Heart left ventricle (tissue), 16 donors: Measurements from ENCODE around the gene RELCH. TPM values are rescaled to one million over a fixed set of nuclear protein-coding genes. Genes with fewer than 3 reads are reported as not detected.

ENCODE experiments used
- ATAC-seq, 4 donors: fragments of 200-7000 bp; cut with Tn5 transposase; one replicate each; pipeline ENCODE4 v1.9.1; 2020 to 2022; ENCODE audit warnings: moderate library complexity in 4 of 4, mild to moderate bottlenecking in 3 of 4, moderate number of reproducible peaks in 1 of 4
- DNase-seq, 5 donors: peaks; one replicate each; pipeline ENCODE4 v3.0.0-alpha.2; 2020
- H3K27ac ChIP-seq, 12 donors: fragments of 200-600 bp; sonication (generic) in 4 of 12; one replicate each; pipeline versions ENCODE4 v1.5.0 to v1.8.0; 2016 to 2022; ENCODE audit warnings: mild to moderate bottlenecking in 2 of 12
- H3K27me3 ChIP-seq, 9 donors: fragments of 200-600 bp; sonication (generic) in 2 of 9; one replicate each; pipeline versions ENCODE4 v1.5.1 to v1.8.0; 2016 to 2022; ENCODE audit warnings: mild to moderate bottlenecking in 3 of 9
- H3K36me3 ChIP-seq, 9 donors: fragments of 200-600 bp; sonication (generic) in 2 of 9; one replicate each; pipeline versions ENCODE4 v1.5.0 to v1.8.0; 2018 to 2022; ENCODE audit warnings: mild to moderate bottlenecking in 2 of 9
- H3K4me1 ChIP-seq, 12 donors: fragments of 200-600 bp; sonication (generic) in 4 of 12; one replicate each; pipeline versions ENCODE4 v1.5.0 to v1.8.0; 2016 to 2022; ENCODE audit warnings: mild to moderate bottlenecking in 3 of 12
- H3K4me3 ChIP-seq, 12 donors: fragments of 200-600 bp; sonication (generic) in 4 of 12; one replicate each; pipeline versions ENCODE4 v1.5.0 to v1.8.0; 2017 to 2022; ENCODE audit warnings: mild to moderate bottlenecking in 9 of 12, moderate library complexity in 4 of 12
- H3K9me3 ChIP-seq, 12 donors: fragments of 200-600 bp; sonication (generic) in 4 of 12; one replicate each; pipeline versions ENCODE4 v1.5.0 to v1.8.0; 2016 to 2022; ENCODE audit warnings: mild to moderate bottlenecking in 1 of 12
- POLR2A ChIP-seq, 2 donors: fragments of 450-650 bp; IDR thresholded peaks; one replicate each; pipeline ENCODE4 v1.6.1; 2017; ENCODE audit warnings: antibody characterized with exemption in 2 of 2, mild to moderate bottlenecking in 2 of 2, moderate library complexity in 2 of 2
- WGBS, 4 donors: extraction: QIAGEN DNeasy Blood & Tissue Kit in 2 of 4; methylation state at CpG; one replicate each; pipeline versions ENCODE4 v1.1.5 to v1.1.7; 2013 to 2018; 5-methylcytosine and 5-hydroxymethylcytosine counted together
- intact Hi-C, 10 donors: fragments of 100-400 bp; cut with DNase I; formaldehyde crosslinking; loops; one replicate each; pipeline versions ENCODE4 v1.11.1 to v1.14.2; 2022
- polyA plus RNA-seq, 2 donors: library from polyadenylated mRNA; stranded (reverse); fragments of 200-250 nt; gene quantifications; one replicate each; pipeline ENCODE4 v1.2.3, GENCODE V29; 2013
- total RNA-seq, 9 donors: library from RNA; depleted of rRNA in 2 of 9; stranded (reverse); fragments of >200 nt in 2 of 9; fragmentation: NEBNext Ultra II Directional in 3 of 9; extraction: Animal tissue kit (Norgen Biotek cat#: 25700) in 3 of 9; gene quantifications; one replicate each; pipeline versions ENCODE4 v1.1.0 to v1.2.4, GENCODE V29; 2016 to 2023
- TF ChIP-seq, protein P1 (sequence below), 12 donors: fragments of 200-600 bp; sonication (generic) in 4 of 12; IDR thresholded peaks; one replicate each; pipeline versions ENCODE4 v1.5.0 to v1.8.0; 2018 to 2022; ENCODE audit warnings: antibody characterized with exemption in 12 of 12, mild to moderate bottlenecking in 5 of 12
- donor health status: ischemic (EF 13 %, LVEDD 7.1; RV severe dilation, severe dysfunction).
- donor health status: healthy with polysubstance abuse.
- donor health status: DM: no; HTN: yes; CAD: no.
- donor health status: DM: no; HTN: no; CAD: no.
- donor health status: ischemic (EF 25% LVEDD 6.9; RV normal size, moderate dysfunction).
- donor health status: ischemic (EF 25% LVEDD 5.7; RV mildly dilated, moderate dysfunction).
- donor health status: healthy.
- donor health status: DM: yes; HTN: yes; CAD: no.
- donor health status: ischemic (EF 35%, LVEDD 5.7; RV mildly dilated, moderate dysfunction).
- donor health status: nonischemic (EF 11% LVEDD 7.7; RV severe dilation, severe dysfunction).
- donor health status: DM: yes; HTN: yes; CAD: no.
- donor health status: PGD.
- donor health status: ischemic (EF 29% LVEDD 5.4; RV normal size, mild dysfunction).
- donor health status: nonischemic (EF 23%, LVEDD 6.1; RV moderate dilation, normal function).

The RELCH gene
- total and polyA plus RNA-seq, 11 donors, result 7.4 to 24.8 (median 14.3) TPM

- TF ChIP-seq POLR2A (IDR thresholded peaks at IDR 0.05), result no peak
- TF ChIP-seq, protein P1, sequence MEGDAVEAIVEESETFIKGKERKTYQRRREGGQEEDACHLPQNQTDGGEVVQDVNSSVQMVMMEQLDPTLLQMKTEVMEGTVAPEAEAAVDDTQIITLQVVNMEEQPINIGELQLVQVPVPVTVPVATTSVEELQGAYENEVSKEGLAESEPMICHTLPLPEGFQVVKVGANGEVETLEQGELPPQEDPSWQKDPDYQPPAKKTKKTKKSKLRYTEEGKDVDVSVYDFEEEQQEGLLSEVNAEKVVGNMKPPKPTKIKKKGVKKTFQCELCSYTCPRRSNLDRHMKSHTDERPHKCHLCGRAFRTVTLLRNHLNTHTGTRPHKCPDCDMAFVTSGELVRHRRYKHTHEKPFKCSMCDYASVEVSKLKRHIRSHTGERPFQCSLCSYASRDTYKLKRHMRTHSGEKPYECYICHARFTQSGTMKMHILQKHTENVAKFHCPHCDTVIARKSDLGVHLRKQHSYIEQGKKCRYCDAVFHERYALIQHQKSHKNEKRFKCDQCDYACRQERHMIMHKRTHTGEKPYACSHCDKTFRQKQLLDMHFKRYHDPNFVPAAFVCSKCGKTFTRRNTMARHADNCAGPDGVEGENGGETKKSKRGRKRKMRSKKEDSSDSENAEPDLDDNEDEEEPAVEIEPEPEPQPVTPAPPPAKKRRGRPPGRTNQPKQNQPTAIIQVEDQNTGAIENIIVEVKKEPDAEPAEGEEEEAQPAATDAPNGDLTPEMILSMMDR (IDR thresholded peaks at IDR 0.05), result no peak
- no peak for ATAC-seq
- 97 to 99% (median 98%) methylated on average over 1 of the region's 1 CpG for WGBS, 4 donors
- intact Hi-C loops, result no loop called here
- no peak overlapping the region for H3K4me3 ChIP-seq
- H3K36me3 ChIP-seq, result peaks cover 0 to 30% (median 9%) of the 10 kb centered on the region in 9 donors
- no peaks in the 10 kb centered on the region for H3K27me3 ChIP-seq
- no peak for DNase-seq
- no peaks in the 10 kb centered on the region for H3K9me3 ChIP-seq
- H3K4me1 ChIP-seq, result no peaks in the 10 kb centered on the region
- H3K27ac ChIP-seq, result no peak overlapping the region
These were observed 125.8 kb downstream of the RELCH start for GRCh38 chr18:62312851-62313250.

DNA sequence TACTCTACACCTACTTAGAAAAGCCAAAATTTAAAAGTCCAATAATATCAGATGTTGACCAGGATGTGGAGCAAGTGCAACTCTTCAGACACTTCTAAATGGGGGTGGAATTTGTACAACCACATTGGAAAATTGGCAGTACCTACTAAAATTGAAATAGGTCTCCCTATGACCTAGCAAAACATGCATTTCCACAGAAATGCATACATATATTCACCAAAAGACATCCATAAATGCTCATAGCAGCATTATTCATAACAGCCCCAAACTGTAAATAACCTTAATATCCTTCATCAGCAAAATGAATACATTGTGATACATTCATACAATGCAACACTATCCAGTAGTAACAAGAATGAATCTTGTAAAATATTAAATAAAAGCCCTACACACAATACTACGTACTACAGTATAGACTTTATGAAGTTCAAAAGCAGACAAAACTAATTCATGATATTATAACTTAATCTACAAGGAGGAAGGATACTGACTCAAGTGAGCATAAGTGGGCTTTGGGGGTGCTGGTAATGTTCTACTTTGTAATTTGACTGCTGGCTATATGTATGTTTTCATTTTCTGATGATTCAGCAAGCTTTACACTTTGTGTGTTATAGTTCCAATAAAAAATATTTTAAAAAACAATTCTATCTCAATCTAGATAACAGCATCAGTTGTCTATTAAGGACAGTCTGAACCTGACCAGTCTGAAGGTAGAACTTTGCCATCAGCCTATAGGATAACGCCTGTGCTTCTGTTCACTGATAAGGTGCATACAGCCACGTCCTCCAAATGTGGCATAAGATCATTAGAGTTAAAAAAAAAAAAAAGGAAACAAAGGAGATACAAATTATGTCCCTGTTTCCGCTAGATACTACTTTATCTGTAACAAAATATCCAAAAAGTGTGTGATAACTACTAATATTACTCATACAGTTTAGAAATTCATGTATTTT lies 131.4 kb downstream of the RELCH start:
- DNase-seq, result no peak

DNA sequence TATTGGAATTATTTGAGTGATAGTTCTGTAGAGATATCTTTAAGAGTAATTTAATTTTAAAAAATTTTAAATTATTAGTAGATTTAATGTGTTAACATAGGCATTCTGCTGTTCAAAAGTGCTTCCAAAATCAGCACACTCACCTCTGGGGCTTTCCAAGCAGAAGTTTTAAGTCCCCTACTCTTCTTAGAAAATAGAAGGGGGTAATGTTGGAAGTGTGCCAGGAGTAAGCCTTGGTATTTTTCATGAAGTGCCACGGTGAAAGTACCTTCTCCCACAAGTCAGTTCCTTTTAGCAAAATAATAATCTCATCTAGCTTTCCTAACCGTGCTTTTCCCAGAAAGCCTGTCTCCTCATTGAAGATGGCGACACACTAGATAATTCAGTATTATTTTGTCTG lies 134.1 kb downstream of the RELCH start:
- Histone ChIP-seq H3K9me3 (no peaks in the 10 kb centered on the region), H3K27ac (no peak overlapping the region), H3K4me1 (peaks cover 4 to 23% (median 9%) of the 10 kb centered on the region in 12 donors), H3K4me3 (no peak overlapping the region), H3K36me3 (no peaks in the 10 kb centered on the region), H3K27me3 (peaks cover 9 to 33% (median 17%) of the 10 kb centered on the region in 9 donors)
- TF ChIP-seq POLR2A (IDR thresholded peaks at IDR 0.05), result no peak
- TF ChIP-seq, protein P1 (IDR thresholded peaks at IDR 0.05), result no peak
- ATAC-seq (no peak), DNase-seq (no peak)
- WGBS, 4 donors, result 51 to 56% (median 52%) methylated on average over 3 of the region's 3 CpGs
- intact Hi-C loops, result loop anchor here in 1 of 10 donors (10.0 kb wide), 1 partner anchor 264 kb away; no protein-coding TSS in a partner anchor

More for the DNA sequence above, 131.4 kb downstream of the RELCH start:
- no peak overlapping the region for H3K4me3 ChIP-seq
- H3K9me3 ChIP-seq, result no peaks in the 10 kb centered on the region
- peaks cover 0 to 11% (median 0%) of the 10 kb centered on the region in 9 donors for H3K27me3 ChIP-seq
- no peaks in the 10 kb centered on the region for H3K4me1 ChIP-seq
- H3K27ac ChIP-seq, result no peak overlapping the region
- intact Hi-C loops, result no loop called here
- ATAC-seq, result no peak
- 64 to 71% (median 68%) methylated on average over 4 of the region's 4 CpGs for WGBS, 4 donors
- TF ChIP-seq, protein P1 (IDR thresholded peaks at IDR 0.05), result no peak
- TF ChIP-seq POLR2A (IDR thresholded peaks at IDR 0.05), result no peak
- H3K36me3 ChIP-seq, result no peaks in the 10 kb centered on the region

DNA sequence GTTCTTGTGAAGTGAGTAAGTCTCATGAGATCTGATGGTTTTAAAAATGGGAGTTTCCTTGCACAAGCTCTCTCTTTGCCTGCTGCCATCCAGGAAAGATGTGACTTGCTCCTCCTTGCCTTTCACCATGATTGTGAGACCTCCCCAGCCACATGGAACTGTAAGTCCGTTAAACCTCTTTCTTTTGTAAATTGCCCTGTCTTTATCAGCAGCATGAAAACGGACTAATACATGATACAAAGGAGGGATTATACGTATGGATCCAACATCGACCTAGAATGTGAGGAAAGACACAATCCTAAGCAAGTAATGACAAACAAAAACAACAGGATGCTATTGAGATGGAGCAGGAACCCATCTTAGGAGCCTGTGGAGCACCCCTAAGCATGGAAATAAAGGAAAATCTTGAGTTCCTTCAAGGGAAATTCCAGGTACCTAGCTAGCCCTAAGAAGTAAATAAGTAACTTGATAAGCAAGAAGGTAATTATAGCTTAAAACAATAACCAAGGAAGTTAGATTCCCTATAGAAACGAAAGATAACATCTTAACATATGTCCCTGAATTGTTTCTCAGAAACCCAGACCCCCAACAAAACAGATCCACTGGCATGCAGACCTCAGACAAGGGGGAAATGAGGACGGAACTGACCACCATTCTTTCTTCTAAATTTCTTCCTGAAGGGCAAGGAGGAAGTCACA lies 136.6 kb downstream of the RELCH start:
- 22 to 27% (median 25%) methylated on average over 6 of the region's 6 CpGs for WGBS, 4 donors
- TF ChIP-seq, protein P1 (IDR thresholded peaks at IDR 0.05), result no peak
- TF ChIP-seq POLR2A (IDR thresholded peaks at IDR 0.05), result no peak
- DNase-seq (no peak), ATAC-seq (no peak)
- peaks cover 4 to 46% (median 18%) of the 10 kb centered on the region in 12 donors for H3K4me1 ChIP-seq
- H3K4me3 ChIP-seq, result no peak overlapping the region
- H3K9me3 ChIP-seq, result no peaks in the 10 kb centered on the region
- intact Hi-C loops, result loop anchor here in 1 of 10 donors (10.0 kb wide), 1 partner anchor 261 kb away; no protein-coding TSS in a partner anchor
- no peak overlapping the region for H3K27ac ChIP-seq
- H3K36me3 ChIP-seq, result no peaks in the 10 kb centered on the region
- H3K27me3 ChIP-seq, result peaks cover 18 to 57% (median 40%) of the 10 kb centered on the region in 9 donors
